Measurements from ENCODE around the gene ALDH3B2.
"Not testable (repeated sequence)": the region's sequence is repeated elsewhere in the genome, so short reads cannot be mapped to it uniquely, and the experiment has no call there.

ALDH3B2 gene

DNA sequence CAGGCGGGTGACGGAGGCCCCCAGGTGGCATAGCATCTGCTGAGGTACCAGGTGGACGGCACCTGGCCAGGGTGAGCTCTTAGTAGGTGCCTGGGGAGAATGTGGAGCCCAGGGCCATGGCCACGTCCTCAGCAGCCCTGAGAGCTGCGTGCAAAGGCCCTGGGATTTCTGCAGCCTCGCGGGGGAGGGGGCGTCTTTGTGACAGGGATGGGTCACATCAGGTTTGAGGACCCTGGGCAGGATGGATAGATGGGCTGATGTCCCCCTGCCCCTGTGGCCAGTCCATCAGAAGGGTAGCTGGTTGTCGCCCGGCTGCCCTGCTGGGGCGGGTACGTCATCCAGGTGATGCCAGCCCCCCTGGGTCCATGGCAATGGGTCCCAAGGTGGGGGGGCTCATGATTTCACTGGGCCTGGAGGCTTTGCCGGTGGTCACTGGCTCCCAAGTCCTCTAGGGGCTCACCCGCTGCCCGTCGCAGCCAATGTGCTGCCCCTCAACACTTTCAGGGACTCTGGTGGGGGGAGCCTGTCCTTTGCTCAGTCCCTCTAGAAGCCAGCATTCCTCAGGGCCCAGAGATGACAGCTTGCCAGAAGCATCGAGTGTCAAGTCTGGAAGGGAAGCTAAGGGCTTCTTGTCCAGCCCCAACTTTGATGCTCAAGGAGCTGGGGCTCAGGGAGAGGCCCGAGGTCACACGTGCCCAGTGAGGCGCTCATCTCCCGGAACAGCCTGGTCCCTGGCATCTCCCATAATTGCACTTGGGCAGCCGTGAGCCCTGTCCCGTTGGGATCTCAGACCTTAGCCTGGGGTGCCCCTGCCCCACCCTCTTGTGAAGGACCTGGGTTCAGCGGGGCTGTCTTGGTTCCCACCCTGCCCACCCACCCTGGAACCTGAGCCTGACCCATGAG is 35.6 kb downstream of the ALDH3B2 start:
- peaks cover 4% of the 10 kb centered on the region for H3K27me3 ChIP-seq (ENCODE audit: low read depth, low read length)

DNA sequence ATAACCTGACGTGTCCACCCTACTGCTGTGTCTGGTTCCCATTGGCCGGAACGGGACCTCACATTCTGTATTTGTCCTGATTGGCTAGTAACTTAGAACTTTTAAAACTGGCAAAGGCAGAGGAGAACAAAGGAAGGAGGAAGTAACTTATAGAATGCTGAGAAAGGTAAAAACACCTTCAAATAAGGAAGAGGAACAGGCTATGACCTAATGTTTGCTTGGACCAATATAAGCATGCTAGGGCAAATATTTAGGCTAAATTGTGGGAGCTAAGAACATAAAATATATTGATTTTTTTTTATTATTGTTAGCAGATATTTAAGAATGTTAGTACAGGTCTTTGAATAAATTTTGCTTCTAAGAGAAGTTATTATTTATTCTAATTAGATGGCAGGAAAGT is 37.0 kb downstream of the ALDH3B2 start:
- not testable (repeated sequence) for H3K4me1 ChIP-seq (ENCODE audit: control insufficient read depth in 1 of 2, insufficient read depth in 2 of 2, low read length in 2 of 2); H3K9me3 ChIP-seq (ENCODE audit: control insufficient read depth in 1 of 2, low read length in 2 of 2); H3K4me3 ChIP-seq (ENCODE audit: low read depth in 1 of 2, low read length in 2 of 2); H3K27me3 ChIP-seq (ENCODE audit: low read depth, low read length); H3K27ac ChIP-seq (ENCODE audit: low read length); H3K36me3 ChIP-seq (ENCODE audit: control insufficient read depth in 1 of 2, insufficient read depth in 2 of 2, low read length in 2 of 2)

More for the DNA sequence above, 35.6 kb downstream of the ALDH3B2 start:
- H3K4me3 ChIP-seq (ENCODE audit: low read depth in 1 of 2, low read length in 2 of 2) = no peak overlapping the region
- H3K27ac ChIP-seq (ENCODE audit: low read length) = no peak overlapping the region
- no peaks in the 10 kb centered on the region for H3K9me3 ChIP-seq (ENCODE audit: control insufficient read depth in 1 of 2, low read length in 2 of 2)
- H3K4me1 ChIP-seq (ENCODE audit: control insufficient read depth in 1 of 2, insufficient read depth in 2 of 2, low read length in 2 of 2) = no peaks in the 10 kb centered on the region
- no peaks in the 10 kb centered on the region for H3K36me3 ChIP-seq (ENCODE audit: control insufficient read depth in 1 of 2, insufficient read depth in 2 of 2, low read length in 2 of 2)

GRCh38 chr11:67636962-67637361 is 37.5 kb downstream of the ALDH3B2 start:
- H3K27me3 ChIP-seq (ENCODE audit: low read depth, low read length) = peaks cover 4% of the 10 kb centered on the region
- no peak overlapping the region for H3K4me3 ChIP-seq (ENCODE audit: low read depth in 1 of 2, low read length in 2 of 2)
- H3K4me1 ChIP-seq (ENCODE audit: control insufficient read depth in 1 of 2, insufficient read depth in 2 of 2, low read length in 2 of 2) = no peaks in the 10 kb centered on the region
- H3K9me3 ChIP-seq (ENCODE audit: control insufficient read depth in 1 of 2, low read length in 2 of 2) = no peaks in the 10 kb centered on the region
- no peaks in the 10 kb centered on the region for H3K36me3 ChIP-seq (ENCODE audit: control insufficient read depth in 1 of 2, insufficient read depth in 2 of 2, low read length in 2 of 2)
- H3K27ac ChIP-seq (ENCODE audit: low read length) = no peak overlapping the region

- Histone ChIP-seq H3K27me3 (ENCODE audit: low read depth, low read length) (peaks cover 4% of the 10 kb centered on the region), H3K36me3 (ENCODE audit: control insufficient read depth in 1 of 2, insufficient read depth in 2 of 2, low read length in 2 of 2) (no peaks in the 10 kb centered on the region), H3K4me1 (ENCODE audit: control insufficient read depth in 1 of 2, insufficient read depth in 2 of 2, low read length in 2 of 2) (peaks cover 6 to 8% of the 10 kb centered on the region in 2 donors), H3K4me3 (ENCODE audit: low read depth in 1 of 2, low read length in 2 of 2) (no peak overlapping the region), H3K9me3 (ENCODE audit: control insufficient read depth in 1 of 2, low read length in 2 of 2) (no peaks in the 10 kb centered on the region), H3K27ac (ENCODE audit: low read length) (no peak overlapping the region)
Measured at GRCh38 chr11:67635231-67635521, 39.2 kb downstream of the ALDH3B2 start.

- Histone ChIP-seq H3K9me3 (ENCODE audit: control insufficient read depth in 1 of 2, low read length in 2 of 2) (no peaks in the 10 kb centered on the region), H3K4me3 (ENCODE audit: low read depth in 1 of 2, low read length in 2 of 2) (no peak overlapping the region), H3K27ac (ENCODE audit: low read length) (no peak overlapping the region), H3K36me3 (ENCODE audit: control insufficient read depth in 1 of 2, insufficient read depth in 2 of 2, low read length in 2 of 2) (no peaks in the 10 kb centered on the region), H3K4me1 (ENCODE audit: control insufficient read depth in 1 of 2, insufficient read depth in 2 of 2, low read length in 2 of 2) (peaks cover 6 to 8% of the 10 kb centered on the region in 2 donors), H3K27me3 (ENCODE audit: low read depth, low read length) (peaks cover 1% of the 10 kb centered on the region)
Measured at GRCh38 chr11:67634366-67635230, 39.8 kb downstream of the ALDH3B2 start.

DNA sequence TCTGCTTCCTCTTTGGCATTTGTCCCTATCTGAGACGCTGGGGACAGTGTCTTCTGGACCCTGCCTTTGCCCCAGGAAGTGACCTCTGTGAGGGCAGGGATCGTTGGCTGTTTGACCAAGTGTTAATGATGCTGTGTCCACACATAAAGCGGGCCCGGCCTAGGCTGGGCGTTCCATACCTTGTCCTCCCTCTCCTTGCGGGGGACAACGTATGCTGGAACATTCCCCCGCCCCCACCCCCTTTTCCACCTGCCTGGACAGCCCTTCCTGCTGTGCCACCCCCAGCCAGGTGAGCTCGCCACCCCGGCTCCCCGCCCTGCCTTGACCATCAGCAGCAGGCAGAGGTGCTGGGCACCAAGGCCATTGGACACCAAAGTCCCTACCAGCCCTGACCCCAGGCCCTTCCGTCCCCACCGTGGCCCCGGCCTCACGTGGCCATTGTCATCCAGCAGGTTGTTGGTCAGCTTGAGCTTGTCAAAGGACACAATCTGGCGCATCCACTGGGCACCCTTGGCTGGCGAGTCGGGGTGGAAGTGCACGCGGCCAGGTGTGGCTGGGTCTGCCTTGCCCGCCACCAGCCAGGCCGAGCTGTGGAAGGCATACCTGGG is 40.6 kb downstream of the ALDH3B2 start:
- no peaks in the 10 kb centered on the region for H3K27me3 ChIP-seq (ENCODE audit: low read depth, low read length)

DNA sequence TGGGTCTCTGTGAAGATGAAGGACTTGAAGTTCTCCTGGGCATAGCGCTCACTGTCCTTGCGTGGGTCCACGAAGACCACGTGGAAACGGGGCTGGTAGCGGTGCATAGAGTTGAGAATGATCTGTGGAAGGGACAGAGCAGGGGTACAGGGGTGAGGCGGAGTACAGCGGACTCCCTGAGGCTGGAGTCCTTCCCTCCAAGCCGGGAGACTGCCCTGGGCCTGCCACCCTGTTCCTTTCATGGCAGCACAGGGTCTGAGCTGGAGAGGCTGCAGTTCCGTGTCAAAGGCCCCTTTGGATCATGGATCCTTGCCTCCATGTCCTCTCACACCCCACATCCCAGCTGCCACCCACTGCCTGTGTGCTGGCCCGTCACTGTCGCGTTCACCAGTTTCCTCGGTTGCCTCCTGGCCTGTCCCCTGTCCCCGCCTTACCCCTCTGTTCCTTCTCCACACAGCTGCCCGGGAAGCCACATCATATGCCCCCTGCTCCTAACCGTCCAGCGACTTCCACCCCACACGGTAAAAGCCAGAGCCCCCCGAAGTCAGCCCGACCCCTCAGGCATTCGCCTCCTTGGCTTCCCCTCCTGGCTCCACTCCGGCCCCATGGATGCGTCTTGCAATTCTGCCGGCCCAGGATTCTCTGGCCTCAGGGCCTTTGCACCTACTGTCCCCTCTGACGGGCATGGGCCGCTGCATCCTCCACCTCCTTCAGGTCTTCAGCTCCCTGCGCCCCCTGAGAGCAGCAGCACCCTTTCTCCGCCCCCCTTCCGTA is 41.3 kb downstream of the ALDH3B2 start:
- H3K9me3 ChIP-seq (ENCODE audit: control insufficient read depth in 1 of 2, low read length in 2 of 2) = no peaks in the 10 kb centered on the region
- H3K27ac ChIP-seq (ENCODE audit: low read length) = no peak overlapping the region
- H3K4me3 ChIP-seq (ENCODE audit: low read depth in 1 of 2, low read length in 2 of 2) = no peak overlapping the region
- H3K36me3 ChIP-seq (ENCODE audit: control insufficient read depth in 1 of 2, insufficient read depth in 2 of 2, low read length in 2 of 2) = no peaks in the 10 kb centered on the region
- no peaks in the 10 kb centered on the region for H3K27me3 ChIP-seq (ENCODE audit: low read depth, low read length)
- H3K4me1 ChIP-seq (ENCODE audit: control insufficient read depth in 1 of 2, insufficient read depth in 2 of 2, low read length in 2 of 2) = peaks cover 6 to 8% of the 10 kb centered on the region in 2 donors

More for the DNA sequence above, 40.6 kb downstream of the ALDH3B2 start:
- no peak overlapping the region for H3K27ac ChIP-seq (ENCODE audit: low read length)
- peaks cover 6 to 8% of the 10 kb centered on the region in 2 donors for H3K4me1 ChIP-seq (ENCODE audit: control insufficient read depth in 1 of 2, insufficient read depth in 2 of 2, low read length in 2 of 2)
- H3K9me3 ChIP-seq (ENCODE audit: control insufficient read depth in 1 of 2, low read length in 2 of 2) = no peaks in the 10 kb centered on the region
- H3K36me3 ChIP-seq (ENCODE audit: control insufficient read depth in 1 of 2, insufficient read depth in 2 of 2, low read length in 2 of 2) = no peaks in the 10 kb centered on the region
- H3K4me3 ChIP-seq (ENCODE audit: low read depth in 1 of 2, low read length in 2 of 2) = no peak overlapping the region

- peaks cover 6 to 8% of the 10 kb centered on the region in 2 donors for H3K4me1 ChIP-seq (ENCODE audit: control insufficient read depth in 1 of 2, insufficient read depth in 2 of 2, low read length in 2 of 2)
- H3K27ac ChIP-seq (ENCODE audit: low read length) = peak overlapping the region; percentile 39
- H3K4me3 ChIP-seq (ENCODE audit: low read depth in 1 of 2, low read length in 2 of 2) = no peak overlapping the region
Measured at GRCh38 chr11:67632175-67632981, 42.0 kb downstream of the ALDH3B2 start.

GRCh38 chr11:67631853-67632174 is 42.6 kb downstream of the ALDH3B2 start:
- Histone ChIP-seq H3K27me3 (ENCODE audit: low read depth, low read length) (no peaks in the 10 kb centered on the region), H3K9me3 (ENCODE audit: control insufficient read depth in 1 of 2, low read length in 2 of 2) (no peaks in the 10 kb centered on the region), H3K4me1 (ENCODE audit: control insufficient read depth in 1 of 2, insufficient read depth in 2 of 2, low read length in 2 of 2) (peaks cover 6 to 8% of the 10 kb centered on the region in 2 donors), H3K4me3 (ENCODE audit: low read depth in 1 of 2, low read length in 2 of 2) (no peak overlapping the region), H3K36me3 (ENCODE audit: control insufficient read depth in 1 of 2, insufficient read depth in 2 of 2, low read length in 2 of 2) (no peaks in the 10 kb centered on the region), H3K27ac (ENCODE audit: low read length) (peak overlapping the region; percentile 39)

More at GRCh38 chr11:67632175-67632981, 42.0 kb downstream of the ALDH3B2 start:
- Histone ChIP-seq H3K27me3 (ENCODE audit: low read depth, low read length) (no peaks in the 10 kb centered on the region), H3K36me3 (ENCODE audit: control insufficient read depth in 1 of 2, insufficient read depth in 2 of 2, low read length in 2 of 2) (no peaks in the 10 kb centered on the region), H3K9me3 (ENCODE audit: control insufficient read depth in 1 of 2, low read length in 2 of 2) (no peaks in the 10 kb centered on the region)

DNA sequence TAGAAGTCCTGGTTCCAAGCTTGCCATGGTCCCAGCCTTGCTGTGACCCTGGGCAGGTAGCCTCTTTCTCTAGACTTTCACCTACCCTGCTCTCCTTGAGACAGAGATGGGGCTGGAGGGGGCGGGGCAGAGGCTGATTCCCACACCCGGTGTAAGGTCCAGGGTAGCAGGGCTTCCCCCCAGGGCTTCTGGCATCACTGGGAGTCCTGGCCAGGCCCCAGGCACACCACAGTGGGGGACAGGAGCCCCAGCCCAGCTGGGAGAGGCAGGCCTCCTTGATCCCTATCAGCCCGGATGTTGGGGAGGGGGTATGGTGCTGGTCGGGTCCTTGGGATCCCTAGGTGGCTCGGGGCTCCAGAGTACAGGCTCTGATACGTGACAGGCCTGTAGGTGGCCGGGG is 43.0 kb downstream of the ALDH3B2 start:
- peaks cover 6 to 8% of the 10 kb centered on the region in 2 donors for H3K4me1 ChIP-seq (ENCODE audit: control insufficient read depth in 1 of 2, insufficient read depth in 2 of 2, low read length in 2 of 2)
- H3K9me3 ChIP-seq (ENCODE audit: control insufficient read depth in 1 of 2, low read length in 2 of 2) = no peaks in the 10 kb centered on the region
- no peaks in the 10 kb centered on the region for H3K36me3 ChIP-seq (ENCODE audit: control insufficient read depth in 1 of 2, insufficient read depth in 2 of 2, low read length in 2 of 2)
- H3K4me3 ChIP-seq (ENCODE audit: low read depth in 1 of 2, low read length in 2 of 2) = peak overlapping the region in 1 of 2 donors; percentile 55
- H3K27me3 ChIP-seq (ENCODE audit: low read depth, low read length) = no peaks in the 10 kb centered on the region
- H3K27ac ChIP-seq (ENCODE audit: low read length) = peak overlapping the region; percentile 76

All from muscle layer of duodenum (tissue), 2 donors.